PC-3 (cell line): ENCODE measurements around the gene CAMTA2. TPM values are rescaled to one million over a fixed set of nuclear protein-coding genes. Genes with fewer than 3 reads are reported as not detected.

Experiments used
- ATAC-seq: fragments of 200-7000 bp; cut with Tn5 transposase; 2 replicates; pipeline ENCODE4 v1.9.1; 2020; ENCODE audit warnings: mild to moderate bottlenecking, moderate library complexity
- BruUV-seq: library from RNA; stranded (reverse); fragments of 400-500 nt; replicated peaks from 2 replicates; lab custom pipeline; 2021; lab: Mats Ljungman, UMichigan
- CTCF ChIA-PET: fragments of 300-600 bp; sonication (Branson Sonifier 250); formaldehyde crosslinking; loops from one replicate; lab custom pipeline; 2022; ENCODE audit warnings: antibody characterized with exemption; lab: Charles Lee
- POLR2A ChIA-PET: fragments of 300-600 bp; sonication (Branson Sonifier 250); formaldehyde crosslinking; loops from one replicate; lab custom pipeline; 2022; ENCODE audit warnings: antibody characterized with exemption; ENCODE audit not compliant: unreplicated experiment; lab: Charles Lee
- DNase-seq: peaks from one replicate; pipeline ENCODE4 v3.0.0-alpha.2; 2015
- H2AFZ ChIP-seq: fragments of 300-600 bp; sonication (generic); 2 replicates; pipeline ENCODE4 v1.6.0; 2016; ENCODE audit warnings: antibody characterized with exemption, low read length
- H3F3A ChIP-seq: fragments of 300-600 bp; sonication (generic); one replicate; pipeline ENCODE4 v1.6.0; 2017; ENCODE audit warnings: antibody characterized with exemption, low read length, control low read depth, mild to moderate bottlenecking; ENCODE audit not compliant: unreplicated experiment
- H3K27ac ChIP-seq: fragments of 300-600 bp; sonication (generic); 2 replicates; pipeline ENCODE4 v1.5.1; 2016; ENCODE audit warnings: mild to moderate bottlenecking, low read length
- H3K27me3 ChIP-seq: fragments of 300-600 bp; sonication (generic); 2 replicates; pipeline ENCODE4 v1.6.1; 2016; ENCODE audit warnings: low read length, mixed read lengths
- H3K36me3 ChIP-seq: fragments of 300-600 bp; sonication (generic); 2 replicates; pipeline ENCODE4 v1.6.1; 2016; ENCODE audit warnings: low read depth, mixed run types, low read length, mixed read lengths
- H3K4me1 ChIP-seq: fragments of 300-600 bp; sonication (generic); 2 replicates; pipeline ENCODE4 v1.5.1; 2016; ENCODE audit warnings: low read length; ENCODE audit not compliant: insufficient read depth
- H3K4me2 ChIP-seq: fragments of 300-600 bp; sonication (generic); 2 replicates; pipeline ENCODE4 v1.6.0; 2016; ENCODE audit warnings: low read length
- H3K4me3 ChIP-seq: fragments of 300-600 bp; sonication (generic); 2 replicates; pipeline ENCODE4 v1.5.1; 2016; ENCODE audit warnings: mild to moderate bottlenecking, low read length, mixed read lengths
- H3K79me2 ChIP-seq: fragments of 300-600 bp; sonication (generic); 2 replicates; pipeline ENCODE4 v1.6.1; 2017; ENCODE audit warnings: low read length, mixed read lengths
- H3K9ac ChIP-seq: fragments of 300-600 bp; sonication (generic); 2 replicates; pipeline ENCODE4 v1.6.0; 2016; ENCODE audit warnings: mild to moderate bottlenecking, low read length
- H3K9me2 ChIP-seq: fragments of 300-600 bp; sonication (generic); replicated peaks from 2 replicates; pipeline ENCODE4 v1.6.1; 2016; ENCODE audit warnings: mixed run types, low read length, mixed read lengths
- H3K9me3 ChIP-seq: fragments of 300-600 bp; sonication (generic); 2 replicates; pipeline ENCODE4 v1.6.1; 2016; ENCODE audit warnings: low read length, mixed read lengths
- H4K20me1 ChIP-seq: fragments of 300-600 bp; sonication (generic); 2 replicates; pipeline ENCODE4 v1.6.1; 2016; ENCODE audit warnings: low read length, mixed read lengths
- EZH2 ChIP-seq: fragments of 300-600 bp; sonication (generic); IDR thresholded peaks from one replicate; pipeline ENCODE4 v1.6.1; 2017; ENCODE audit warnings: antibody characterized with exemption, mild to moderate bottlenecking, low read length; ENCODE audit not compliant: unreplicated experiment
- EZH2phosphoT487 ChIP-seq: fragments of 300-600 bp; sonication (generic); IDR thresholded peaks from 2 replicates; pipeline ENCODE4 v1.6.1; 2018; ENCODE audit warnings: mild to moderate bottlenecking, antibody characterized with exemption, low read length, borderline replicate concordance
- intact Hi-C: fragments of 100-400 bp; cut with micrococcal nuclease; formaldehyde crosslinking; loops from 2 replicates; pipeline ENCODE4 v1.9.0; 2023
- total RNA-seq: library from RNA; depleted of rRNA; stranded (reverse); fragments of >200 nt; gene quantifications from 2 replicates; pipeline ENCODE4 v1.2.3, GENCODE V29; 2014
- TF ChIP-seq, protein P1 (sequence below): fragments of 300-600 bp; sonication (generic); conservative IDR thresholded peaks from 2 replicates; pipeline ENCODE4 v1.5.1; 2017; ENCODE audit warnings: antibody characterized with exemption, low read depth, mild to moderate bottlenecking, low read length

The CAMTA2 gene
- total RNA-seq, 1 experiment from 2014 or later: 6.2 TPM

DNA sequence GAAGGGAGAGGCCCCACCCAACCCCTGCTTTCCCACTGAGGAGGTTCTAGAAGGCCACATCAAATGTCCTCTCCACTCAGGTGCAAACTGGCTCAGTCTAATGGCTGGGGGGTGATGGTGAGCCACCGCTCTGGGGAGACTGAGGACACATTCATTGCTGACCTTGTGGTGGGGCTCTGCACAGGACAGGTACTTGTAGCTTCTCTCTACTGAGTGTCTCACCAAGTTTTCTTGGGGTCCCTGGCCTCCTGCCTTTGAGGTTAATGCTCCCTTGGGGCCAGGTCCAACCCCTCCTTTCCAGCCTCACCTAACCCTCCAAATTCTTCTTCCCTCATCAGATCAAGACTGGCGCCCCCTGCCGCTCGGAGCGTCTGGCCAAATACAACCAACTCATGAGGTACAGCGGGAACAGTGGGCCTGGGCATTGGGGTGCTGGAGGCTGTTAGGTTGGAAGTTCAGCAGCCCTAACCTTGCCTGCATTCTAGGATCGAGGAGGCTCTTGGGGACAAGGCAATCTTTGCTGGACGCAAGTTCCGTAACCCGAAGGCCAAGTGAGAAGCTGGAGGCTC, 30.9 kb downstream of the CAMTA2 start:
- Histone ChIP-seq H2AFZ (no peak overlapping the region), H4K20me1 (no peaks in the 10 kb centered on the region), H3K79me2 (no peaks in the 10 kb centered on the region), H3K4me3 (no peak overlapping the region), H3K9me3 (no peaks in the 10 kb centered on the region), H3K27ac (no peak overlapping the region), H3F3A (no peaks in the 10 kb centered on the region), H3K4me1 (no peaks in the 10 kb centered on the region), H3K9ac (no peak overlapping the region), H3K9me2 (no peaks in the 10 kb centered on the region), H3K27me3 (no peaks in the 10 kb centered on the region), H3K36me3 (no peaks in the 10 kb centered on the region), H3K4me2 (no peak overlapping the region)
- ChIA-PET POLR2A (no interaction called here), CTCF (no interaction called here)
- no TSS peak for BruUV-seq
- intact Hi-C loops: no loop called here
- ATAC-seq (no peak), DNase-seq (no peak)
- no peak for TF ChIP-seq EZH2
- TF ChIP-seq, protein P1, sequence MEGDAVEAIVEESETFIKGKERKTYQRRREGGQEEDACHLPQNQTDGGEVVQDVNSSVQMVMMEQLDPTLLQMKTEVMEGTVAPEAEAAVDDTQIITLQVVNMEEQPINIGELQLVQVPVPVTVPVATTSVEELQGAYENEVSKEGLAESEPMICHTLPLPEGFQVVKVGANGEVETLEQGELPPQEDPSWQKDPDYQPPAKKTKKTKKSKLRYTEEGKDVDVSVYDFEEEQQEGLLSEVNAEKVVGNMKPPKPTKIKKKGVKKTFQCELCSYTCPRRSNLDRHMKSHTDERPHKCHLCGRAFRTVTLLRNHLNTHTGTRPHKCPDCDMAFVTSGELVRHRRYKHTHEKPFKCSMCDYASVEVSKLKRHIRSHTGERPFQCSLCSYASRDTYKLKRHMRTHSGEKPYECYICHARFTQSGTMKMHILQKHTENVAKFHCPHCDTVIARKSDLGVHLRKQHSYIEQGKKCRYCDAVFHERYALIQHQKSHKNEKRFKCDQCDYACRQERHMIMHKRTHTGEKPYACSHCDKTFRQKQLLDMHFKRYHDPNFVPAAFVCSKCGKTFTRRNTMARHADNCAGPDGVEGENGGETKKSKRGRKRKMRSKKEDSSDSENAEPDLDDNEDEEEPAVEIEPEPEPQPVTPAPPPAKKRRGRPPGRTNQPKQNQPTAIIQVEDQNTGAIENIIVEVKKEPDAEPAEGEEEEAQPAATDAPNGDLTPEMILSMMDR: peak; percentile 22; the same call in 1 of the 2 replicates

- Histone ChIP-seq H3K36me3 (no peaks in the 10 kb centered on the region), H3F3A (no peaks in the 10 kb centered on the region), H3K79me2 (no peaks in the 10 kb centered on the region), H3K4me3 (no peak overlapping the region), H3K27me3 (no peaks in the 10 kb centered on the region), H4K20me1 (no peaks in the 10 kb centered on the region), H3K9ac (no peak overlapping the region), H3K4me1 (peaks cover 8% of the 10 kb centered on the region), H3K27ac (no peak overlapping the region), H3K4me2 (no peak overlapping the region), H2AFZ (no peak overlapping the region), H3K9me2 (no peaks in the 10 kb centered on the region), H3K9me3 (no peaks in the 10 kb centered on the region)
- POLR2A ChIA-PET: no interaction called here
- BruUV-seq: no TSS peak
- intact Hi-C loops: no loop called here
- ATAC-seq (no peak), DNase-seq (no peak)
- TF ChIP-seq EZH2phosphoT487 (no peak), EZH2 (no peak)
- TF ChIP-seq, protein P1: no peak
- CTCF ChIA-PET: no interaction called here
Observed at GRCh38 chr17:4955091-4955490, 32.4 kb downstream of the CAMTA2 start.

DNA sequence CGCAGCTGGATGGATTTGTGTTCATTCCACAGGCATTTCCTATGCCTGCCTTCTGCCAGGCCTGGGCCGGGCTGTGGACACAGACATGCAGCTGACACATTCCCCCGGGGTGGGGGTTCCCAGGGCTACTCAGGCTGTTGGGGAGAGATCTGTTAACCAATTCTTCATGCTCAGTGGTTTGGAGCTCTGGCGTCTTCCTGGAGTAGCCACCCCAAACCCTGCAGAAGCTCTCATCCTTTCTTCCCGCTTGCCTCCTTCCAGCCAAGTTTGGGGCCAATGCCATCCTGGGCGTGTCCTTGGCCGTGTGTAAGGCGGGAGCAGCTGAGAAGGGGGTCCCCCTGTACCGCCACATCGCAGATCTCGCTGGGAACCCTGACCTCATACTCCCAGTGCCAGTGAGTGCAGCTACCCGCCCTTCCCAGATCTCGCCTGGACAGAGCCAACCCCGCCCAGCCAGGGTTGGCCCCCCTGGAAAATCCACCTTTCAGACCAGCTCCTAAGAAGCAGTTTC, 34.0 kb downstream of the CAMTA2 start:
- Histone ChIP-seq H3F3A (no peaks in the 10 kb centered on the region), H3K4me1 (peaks cover 9% of the 10 kb centered on the region), H3K4me2 (no peak overlapping the region), H2AFZ (no peak overlapping the region), H3K9me3 (no peaks in the 10 kb centered on the region), H3K9me2 (no peaks in the 10 kb centered on the region), H3K79me2 (peaks cover 1% of the 10 kb centered on the region; the same call in 1 of the 2 replicates), H3K9ac (no peak overlapping the region), H3K27me3 (no peaks in the 10 kb centered on the region), H3K36me3 (no peaks in the 10 kb centered on the region), H3K4me3 (no peak overlapping the region), H3K27ac (no peak overlapping the region), H4K20me1 (no peaks in the 10 kb centered on the region)
- no peak for DNase-seq
- intact Hi-C loops: no loop called here
- no TSS peak for BruUV-seq
- ChIA-PET CTCF (no interaction called here), POLR2A (no interaction called here)
- no peak for TF ChIP-seq EZH2
- TF ChIP-seq, protein P1: no peak
- no peak for TF ChIP-seq EZH2phosphoT487
- ATAC-seq: no peak
